ENCODE measurements around the gene DMRT1.

GRCh38 chr9:976943-977837, 135.7 kb downstream of the DMRT1 start:
- TF ChIP-seq POLR2A (IDR thresholded peaks at IDR 0.05) (no peak), CTCF (IDR thresholded peaks at IDR 0.05) (no peak)

All from heart left ventricle (tissue), 13 donors.